Stimulated activated naive CD4-positive, alpha-beta T cell treated with Interleukin-2 at 50 U/mL for 16 hours (primary cell): ENCODE data around the gene PTPRJ.
"Not testable (repeated sequence)": the region's sequence is repeated elsewhere in the genome, so short reads cannot be mapped to it uniquely, and the experiment has no call there.

Experiments used
- DNase-seq: peaks from one replicate; lab custom pipeline; 2025; lab: John Stamatoyannopoulos, UW

Gene PTPRJ

GRCh38 chr11:48018528-48019216 is 38.3 kb downstream of the PTPRJ start:
- peak; percentile 22 for DNase-seq

GRCh38 chr11:48019217-48019584 is 38.8 kb downstream of the PTPRJ start:
- peak; percentile 58 for DNase-seq

GRCh38 chr11:48019595-48019994 is 39.2 kb downstream of the PTPRJ start:
- no peak for DNase-seq

DNA sequence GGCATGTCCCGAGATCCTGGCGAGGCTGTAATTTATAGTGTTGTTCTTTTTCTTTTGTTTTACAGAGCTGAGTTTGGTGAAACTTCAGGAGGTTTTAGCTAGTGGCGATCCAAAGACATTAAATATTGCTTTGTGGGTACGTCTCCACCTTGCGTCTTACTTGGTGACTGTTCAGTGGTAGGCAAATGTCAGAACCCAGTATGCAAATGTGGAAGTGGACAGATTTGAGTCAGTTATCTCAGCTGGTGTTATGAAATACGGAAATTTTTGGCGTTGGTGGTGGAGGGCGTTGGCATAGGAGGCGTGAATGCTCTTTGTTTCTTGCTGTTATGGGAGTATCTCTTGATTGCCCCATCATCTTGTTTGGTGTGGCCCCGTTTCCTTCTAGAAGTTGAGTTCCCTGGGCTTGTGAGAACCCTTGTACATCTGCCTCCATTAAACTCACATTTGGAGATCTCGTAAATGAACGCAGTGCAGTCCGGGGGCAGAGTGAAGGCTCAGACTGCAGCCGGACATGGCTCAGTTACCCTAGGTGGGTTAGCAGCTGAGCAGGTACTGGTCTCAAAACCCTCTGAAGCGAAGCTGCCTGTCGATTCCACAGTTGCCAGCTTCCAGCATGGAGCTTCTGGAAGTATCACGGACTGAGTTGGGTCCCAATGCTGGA is 39.9 kb downstream of the PTPRJ start:
- DNase-seq = peak; percentile 60

DNA sequence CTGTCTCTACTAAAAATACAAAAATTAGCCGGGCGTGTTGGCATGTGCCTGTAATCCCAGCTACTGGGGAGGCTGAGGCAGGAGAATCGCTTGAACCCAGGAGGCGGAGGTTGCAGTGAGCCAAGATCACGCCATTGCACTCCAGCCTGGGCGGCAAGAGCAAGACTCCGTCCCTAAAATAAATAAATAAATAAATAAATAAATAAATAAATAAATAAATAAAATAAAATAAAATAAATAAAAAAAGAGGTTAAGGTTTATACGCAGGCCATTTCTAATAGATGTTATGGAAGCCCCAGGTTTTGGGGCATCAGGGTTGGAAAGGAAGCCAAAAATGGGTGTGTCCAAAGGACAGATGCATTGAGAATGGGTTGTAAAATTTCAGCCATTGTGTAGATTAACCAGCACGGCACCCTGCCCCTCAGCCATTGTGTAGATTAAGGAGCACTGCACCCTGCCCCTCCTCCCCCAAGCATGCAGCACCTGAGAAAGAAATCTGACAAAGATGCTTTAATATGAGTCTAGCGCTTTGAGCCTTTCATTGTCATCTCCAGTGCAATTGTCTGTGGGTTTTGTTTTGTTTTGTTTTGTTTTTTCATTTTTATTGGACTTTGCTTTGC is 41.0 kb downstream of the PTPRJ start:
- DNase-seq = not testable (repeated sequence)

DNA sequence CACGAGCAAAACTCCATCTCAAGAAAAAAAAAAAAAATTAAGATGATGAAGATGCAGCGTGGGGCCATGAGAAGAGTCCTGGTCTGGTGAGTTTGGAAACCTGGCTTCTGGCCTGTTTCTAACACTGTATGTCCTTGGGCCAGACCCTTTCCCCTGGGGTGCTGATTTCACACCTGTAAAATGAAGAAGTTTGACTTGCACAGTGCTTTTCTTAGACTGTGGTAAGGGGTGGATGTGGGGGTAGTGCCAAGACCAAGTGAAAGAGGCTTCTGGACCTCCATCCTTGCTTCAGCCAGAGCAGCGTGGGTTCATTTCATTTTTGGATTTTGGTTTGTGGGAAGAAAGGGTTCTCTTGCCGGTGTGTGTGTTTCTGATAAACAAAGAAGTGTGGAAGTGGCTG is 42.1 kb downstream of the PTPRJ start:
- DNase-seq = no peak

GRCh38 chr11:48023608-48024007 is 43.2 kb downstream of the PTPRJ start:
- not testable (repeated sequence) for DNase-seq

- DNase-seq = no peak
These were observed 44.3 kb downstream of the PTPRJ start for GRCh38 chr11:48024635-48025071.

- DNase-seq = no peak
These were observed 45.1 kb downstream of the PTPRJ start for GRCh38 chr11:48025293-48025983.

DNA sequence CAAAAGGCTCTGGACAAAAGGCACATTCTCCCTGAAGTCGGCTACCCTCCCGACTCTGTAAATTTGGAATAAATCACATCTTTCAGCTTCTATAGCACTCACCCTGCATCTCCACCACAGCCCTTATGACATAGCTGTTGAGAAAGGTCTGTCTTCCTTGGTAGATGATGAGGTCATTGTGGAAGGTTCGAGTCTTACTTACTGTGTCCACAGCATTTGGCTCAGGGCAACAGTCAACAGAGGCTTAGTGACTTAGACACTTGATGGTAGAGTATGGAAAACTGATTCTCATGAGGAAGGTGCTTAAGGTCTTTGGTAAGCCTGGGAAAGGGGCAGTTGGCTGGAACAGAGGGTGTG is 45.6 kb downstream of the PTPRJ start:
- no peak for DNase-seq

DNA sequence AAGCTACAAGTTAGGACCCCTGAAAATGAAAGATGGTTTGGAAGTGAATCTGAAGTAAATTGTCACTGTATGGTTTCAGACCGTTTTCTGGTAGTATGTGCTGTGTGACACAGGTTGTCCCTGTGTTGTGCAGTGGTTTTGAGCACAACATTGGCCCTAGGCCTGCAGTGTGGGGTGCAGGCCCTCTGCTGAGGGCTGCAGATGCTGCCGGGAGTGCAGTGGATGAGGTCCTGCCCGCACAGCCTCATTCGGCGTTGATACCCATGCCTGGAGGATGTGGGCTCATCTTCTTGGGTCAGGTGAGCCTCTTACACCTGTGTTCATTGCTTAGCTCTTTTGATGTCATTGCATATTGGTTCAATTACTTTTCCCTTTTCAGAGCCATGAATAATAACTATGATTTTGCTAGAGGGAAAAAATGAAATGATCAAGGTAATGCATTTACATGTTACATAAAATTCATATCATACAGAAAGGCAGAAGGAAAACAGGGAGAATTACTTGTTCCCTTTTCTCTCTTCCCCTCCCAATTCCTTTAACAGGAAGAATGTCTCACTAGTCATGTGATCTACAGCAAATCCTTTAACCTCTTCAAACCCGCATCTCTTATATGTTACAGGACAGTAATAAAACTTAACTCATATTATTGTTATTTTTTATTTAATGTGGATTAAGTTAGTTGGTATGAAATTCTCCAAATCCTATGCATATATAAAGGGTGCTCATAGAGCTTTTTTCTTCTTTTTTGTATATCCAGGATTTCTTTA is 48.7 kb downstream of the PTPRJ start:
- DNase-seq = no peak

- no peak for DNase-seq
These were observed 49.4 kb downstream of the PTPRJ start for GRCh38 chr11:48029681-48030290.

DNA sequence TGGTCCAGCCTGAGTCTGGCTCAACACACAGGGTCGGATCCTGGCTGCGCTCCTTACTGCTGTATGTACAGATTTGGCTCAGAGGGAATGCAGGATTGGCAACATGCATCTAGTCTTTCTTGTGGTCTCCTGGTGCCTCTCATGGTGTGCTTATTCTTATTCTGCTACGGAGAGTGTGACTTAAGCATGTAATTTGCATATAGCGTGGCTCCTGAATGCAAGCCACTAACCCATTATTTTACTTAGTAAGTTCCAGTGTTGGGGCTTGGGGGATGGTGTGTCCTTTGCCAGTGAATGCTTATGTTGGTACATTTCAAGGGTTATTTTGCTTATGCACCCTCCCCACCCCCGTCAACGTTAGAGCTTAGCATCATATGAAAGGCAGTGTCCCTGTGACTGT is 51.2 kb downstream of the PTPRJ start:
- DNase-seq = no peak

DNA sequence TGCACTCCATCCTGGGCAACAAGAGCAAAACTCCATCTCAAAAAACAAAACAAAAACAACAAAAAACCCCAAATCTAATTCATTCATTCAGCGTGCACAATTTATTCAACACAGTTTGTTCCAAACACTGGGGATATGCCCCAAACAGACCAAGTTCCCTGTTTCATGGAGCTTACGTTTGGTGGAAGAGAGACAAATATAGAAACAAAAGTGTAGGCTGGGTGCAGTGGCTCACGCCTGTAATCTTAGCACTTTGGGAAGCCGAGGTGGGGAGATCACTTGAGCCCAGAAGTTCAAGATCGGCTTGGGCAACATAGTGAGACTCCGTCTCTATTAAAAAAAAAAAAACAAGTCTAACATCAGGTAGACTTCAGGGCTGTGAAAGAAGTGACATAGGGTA is 52.4 kb downstream of the PTPRJ start:
- DNase-seq = no peak

DNA sequence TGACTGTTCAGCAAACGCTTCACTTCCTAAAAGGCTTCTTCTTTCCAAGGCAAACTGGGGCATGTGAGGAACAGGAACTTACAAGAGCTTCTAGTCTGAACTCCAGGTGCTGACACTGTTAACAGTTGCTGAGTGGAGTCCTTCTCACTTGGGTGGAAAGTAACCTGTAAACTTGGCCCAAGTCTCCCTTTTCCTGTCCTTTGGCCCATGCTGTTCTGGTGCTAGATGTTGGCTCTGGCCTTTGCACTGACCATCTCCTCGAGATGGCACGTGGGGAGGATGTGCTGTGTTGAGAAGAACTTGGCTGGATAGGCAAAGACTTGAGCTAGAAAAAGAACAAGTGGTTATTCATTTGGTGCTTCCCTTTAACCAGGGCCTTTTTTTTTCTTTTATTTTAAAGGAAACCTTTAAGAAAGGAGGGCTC is 53.6 kb downstream of the PTPRJ start:
- no peak for DNase-seq

GRCh38 chr11:48034926-48035871 is 54.8 kb downstream of the PTPRJ start:
- no peak for DNase-seq

- no peak for DNase-seq
These were observed 55.7 kb downstream of the PTPRJ start for GRCh38 chr11:48036011-48036410.

GRCh38 chr11:48036466-48036865 is 56.1 kb downstream of the PTPRJ start:
- no peak for DNase-seq

GRCh38 chr11:48037709-48038468 is 57.5 kb downstream of the PTPRJ start:
- DNase-seq = no peak
